Posterior vena cava (tissue), 2 donors: ENCODE data around the gene ANO10. TPM values are rescaled to one million over a fixed set of nuclear protein-coding genes. Genes with fewer than 3 reads are reported as not detected.

Experiments used
- DNase-seq: peaks from one replicate; pipeline ENCODE4 v3.0.0-alpha.2; 2020; ENCODE audit warnings: low spot score
- intact Hi-C, 2 donors: fragments of 100-400 bp; cut with DNase I; formaldehyde crosslinking; loops; one replicate each; pipeline versions ENCODE4 v1.14.1 to v1.14.2; 2022 to 2023
- total RNA-seq, 2 donors: library from RNA; stranded (reverse); fragmentation: NEBNext Ultra II Directional; extraction: Animal tissue kit (Norgen Biotek cat#: 25700); gene quantifications; one replicate each; pipeline ENCODE4 v1.2.1, GENCODE V29; 2021
- donor health status: DM: yes; HTN: yes; CAD: no.
- donor health status: DM: yes; HTN: yes; CAD: no.

The ANO10 gene
- total RNA-seq, 2 donors from 2014 or later = 56.1 to 61.5 TPM

DNA sequence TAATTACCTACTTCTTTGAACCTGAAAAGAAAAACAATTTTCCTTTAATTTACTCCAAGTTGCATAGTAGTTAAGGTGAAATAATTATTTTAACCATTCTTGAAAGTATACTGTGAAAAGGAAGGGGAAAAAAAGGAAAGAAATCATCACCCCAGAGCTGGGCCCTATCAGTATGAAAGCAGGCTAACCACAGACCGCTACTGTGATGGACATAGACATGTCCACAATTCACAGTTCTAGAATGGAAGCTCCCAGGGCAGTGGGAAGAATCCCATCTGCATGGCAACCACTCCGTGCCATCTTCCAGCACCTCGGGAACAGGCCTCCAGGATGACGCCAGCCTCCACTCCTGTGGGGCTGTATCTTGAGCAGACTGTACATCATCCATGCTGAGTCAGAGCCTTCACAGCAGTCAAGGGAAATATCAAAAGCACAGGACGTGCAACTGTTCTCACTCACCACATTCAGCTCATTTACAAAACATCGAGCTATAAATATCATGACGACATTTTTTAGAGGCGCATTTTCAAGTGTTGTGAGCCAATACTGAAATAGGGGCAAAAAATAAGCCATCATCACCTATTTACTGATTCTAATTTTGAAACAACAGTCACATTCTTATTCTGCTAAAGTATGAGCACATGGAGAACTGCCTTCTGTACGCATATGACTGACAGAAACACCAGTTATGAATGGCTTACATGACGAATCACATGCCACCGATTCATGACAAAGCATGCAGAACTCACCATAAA lies 215.7 kb downstream of the ANO10 start:
- no peak for DNase-seq

GRCh38 chr3:43400781-43401730 lies 220.8 kb downstream of the ANO10 start:
- DNase-seq = no peak
- intact Hi-C loops = no loop called here

More for the DNA sequence above, 215.7 kb downstream of the ANO10 start:
- intact Hi-C loops = no loop called here

DNA sequence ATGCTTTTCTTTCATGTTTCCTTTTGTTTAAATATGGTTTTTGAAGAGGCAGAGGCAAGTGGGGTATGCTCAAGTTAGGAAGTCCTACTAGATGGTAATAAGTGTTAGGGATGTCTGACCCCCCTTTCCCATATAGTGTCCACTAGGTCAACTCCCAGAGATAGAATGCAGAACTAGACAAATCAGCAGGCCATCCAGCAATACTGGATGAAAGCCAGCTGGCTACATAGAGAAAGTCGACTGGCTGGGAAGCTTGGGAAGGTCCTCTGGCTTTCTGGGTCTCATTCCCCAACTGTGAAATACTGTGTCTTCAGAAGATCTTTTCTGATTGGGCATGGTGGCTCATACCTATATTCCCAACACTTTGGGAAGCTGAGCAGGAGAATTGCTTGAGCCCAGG lies 221.6 kb downstream of the ANO10 start:
- intact Hi-C loops = no loop called here
- DNase-seq = no peak

DNA sequence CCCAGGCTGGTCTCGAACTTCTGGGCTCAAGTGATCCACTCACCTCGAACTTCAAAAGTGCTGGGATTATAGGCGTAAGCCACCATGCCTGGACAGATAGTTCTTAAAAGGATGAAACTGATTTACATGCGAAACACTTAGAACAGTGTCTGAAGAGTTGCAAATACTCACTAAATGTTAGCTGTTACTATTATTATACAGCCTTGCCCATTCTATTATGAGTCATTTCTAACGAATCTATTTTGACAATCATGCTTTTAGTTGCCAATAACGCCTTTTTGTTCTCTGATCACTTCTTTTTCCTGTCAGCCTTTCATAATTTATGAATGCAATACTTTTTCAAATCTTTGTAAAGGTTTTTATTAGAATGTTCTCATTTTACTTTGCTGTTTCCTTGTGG lies 222.8 kb downstream of the ANO10 start:
- intact Hi-C loops = no loop called here
- DNase-seq = no peak

DNA sequence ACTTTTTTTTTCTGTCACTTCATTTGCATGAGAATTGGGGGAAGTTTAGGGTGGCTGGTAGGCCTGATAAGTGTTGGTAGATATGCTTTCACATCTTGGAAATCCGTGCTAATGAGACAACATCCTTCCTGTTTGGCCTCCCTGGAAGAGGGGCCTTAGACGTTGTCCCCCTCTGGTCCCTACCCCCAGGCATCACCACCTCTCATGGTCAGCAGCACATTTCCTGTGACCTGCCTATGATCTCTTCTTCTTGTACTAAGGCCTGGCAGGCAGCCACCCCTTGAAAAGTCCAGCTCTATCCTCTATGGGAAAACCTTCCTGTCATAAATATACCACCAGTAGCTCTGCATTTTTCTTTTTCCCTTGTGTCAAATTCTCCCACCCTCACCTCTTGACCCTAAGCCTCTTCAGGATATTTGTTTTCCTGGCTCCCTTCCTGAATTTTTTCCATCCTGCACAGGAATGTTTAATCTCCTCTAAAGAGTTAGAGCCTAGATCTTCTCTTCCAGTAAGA lies 227.7 kb downstream of the ANO10 start:
- no peak for DNase-seq
- intact Hi-C loops = no loop called here

GRCh38 chr3:43391621-43392020 lies 230.2 kb downstream of the ANO10 start:
- intact Hi-C loops = no loop called here
- DNase-seq = no peak

- no peak for DNase-seq
- intact Hi-C loops = no loop called here
These were observed 231.6 kb downstream of the ANO10 start for GRCh38 chr3:43390255-43390588.

- intact Hi-C loops = loop anchor here in 1 of 2 donors (2.0 kb wide), 1 partner anchor 45 kb away; no protein-coding TSS in a partner anchor
- DNase-seq = no peak
These were observed 232.2 kb downstream of the ANO10 start for GRCh38 chr3:43389388-43390254.

DNA sequence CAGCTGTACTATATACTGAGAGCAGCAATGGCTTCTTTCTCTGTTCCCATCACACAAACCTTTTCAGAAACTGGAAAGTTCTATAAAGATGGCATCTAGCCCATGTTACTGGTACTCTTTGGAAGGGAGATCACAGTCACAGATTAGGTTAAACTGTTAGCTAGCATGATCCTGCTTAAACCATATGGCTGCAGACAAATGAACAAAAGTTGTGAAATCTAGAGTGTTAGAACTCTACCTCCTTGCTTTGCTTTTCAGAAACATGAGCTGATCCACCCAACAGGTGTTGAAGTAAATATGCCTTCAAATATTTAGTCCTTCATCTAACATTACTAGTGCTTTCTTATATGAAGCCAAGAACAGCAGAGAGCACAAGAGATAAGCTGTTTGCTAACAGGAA lies 232.9 kb downstream of the ANO10 start:
- DNase-seq = no peak
- intact Hi-C loops = loop anchor here in 1 of 2 donors (2.0 kb wide), 1 partner anchor 44 kb away; no protein-coding TSS in a partner anchor

GRCh38 chr3:43388175-43388574 lies 233.6 kb downstream of the ANO10 start:
- DNase-seq = no peak
- intact Hi-C loops = loop anchor here in 1 of 2 donors (2.0 kb wide), 1 partner anchor 43 kb away; no protein-coding TSS in a partner anchor

GRCh38 chr3:43379343-43379742 lies 242.5 kb downstream of the ANO10 start:
- DNase-seq = no peak
- intact Hi-C loops = no loop called here

GRCh38 chr3:43378066-43378935 lies 243.5 kb downstream of the ANO10 start:
- intact Hi-C loops = no loop called here
- no peak for DNase-seq

GRCh38 chr3:43373560-43373928 lies 248.3 kb downstream of the ANO10 start:
- DNase-seq = no peak
- intact Hi-C loops = loop anchor here in 1 of 2 donors (2.0 kb wide), 1 partner anchor 79 kb away; no protein-coding TSS in a partner anchor

DNA sequence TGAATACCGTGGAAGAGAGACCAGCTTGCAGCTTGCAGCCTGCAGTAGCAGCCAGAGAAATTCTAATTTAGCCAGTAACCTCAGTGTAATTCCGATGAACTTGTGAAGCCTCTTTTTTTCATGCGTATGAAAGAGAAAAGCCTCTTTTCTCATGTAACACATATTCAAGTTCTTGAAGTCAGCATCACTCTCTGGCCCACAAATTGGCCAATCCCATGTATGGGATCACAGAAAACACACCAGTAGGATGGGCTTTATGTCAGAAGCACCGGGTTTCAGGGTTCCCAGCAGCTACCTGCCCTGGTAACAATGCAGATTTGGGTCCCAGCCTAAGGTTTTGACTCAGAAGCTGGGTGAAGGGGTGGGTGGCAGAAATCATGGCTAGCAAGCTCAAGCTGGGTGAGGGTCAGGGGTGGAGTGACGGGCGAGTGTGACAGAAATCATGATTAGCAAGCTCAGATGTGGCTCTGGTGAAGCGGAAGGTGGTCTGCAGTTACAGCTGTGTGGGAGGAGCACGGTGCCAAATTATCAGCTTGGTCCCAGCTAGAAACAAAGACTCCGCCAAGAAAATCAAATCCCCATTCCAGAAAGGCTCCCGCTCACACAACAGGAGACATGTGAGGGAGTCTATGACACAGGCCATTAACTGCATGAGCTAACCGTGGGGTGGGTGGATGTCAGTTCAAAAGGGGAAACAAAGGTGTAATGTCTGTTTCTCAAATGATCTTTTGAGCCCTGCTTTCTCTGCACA lies 248.8 kb downstream of the ANO10 start:
- intact Hi-C loops = loop anchor here in 1 of 2 donors (2.0 kb wide), 1 partner anchor 78 kb away; no protein-coding TSS in a partner anchor
- no peak for DNase-seq

DNA sequence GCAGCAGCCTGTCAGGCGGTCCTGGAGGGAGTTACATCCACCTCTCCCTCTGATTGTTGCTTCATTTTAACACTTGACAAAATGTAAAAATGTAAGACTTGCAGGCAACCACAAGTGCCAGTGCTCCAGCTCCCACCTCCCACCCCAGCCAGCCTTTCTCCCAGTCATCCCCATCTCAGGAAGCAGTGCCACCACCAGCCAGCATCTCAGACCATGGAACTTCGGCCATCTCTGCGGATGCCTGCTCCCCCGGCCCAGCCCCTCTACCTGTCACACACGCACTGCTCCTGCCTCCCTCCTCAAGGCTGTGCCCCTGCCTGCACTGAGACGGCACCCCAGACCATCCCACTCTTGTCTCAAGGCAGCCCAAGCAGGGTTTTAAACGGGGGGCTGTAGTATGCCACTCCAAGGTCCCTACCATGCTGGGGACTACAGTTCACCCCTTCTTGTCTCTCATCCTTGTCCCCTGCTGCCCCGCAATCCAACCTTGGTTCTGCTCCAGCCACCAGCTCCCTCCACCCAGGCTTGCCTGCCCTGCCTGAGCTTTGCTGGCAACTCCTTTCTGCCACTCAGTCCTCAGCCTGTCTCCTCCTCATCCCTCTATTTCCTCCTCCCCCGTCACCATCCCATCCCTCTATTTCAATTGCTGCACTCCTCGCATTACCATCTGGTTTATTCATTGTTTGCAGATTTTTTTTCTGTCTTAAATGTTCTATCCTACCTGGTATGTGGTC lies 249.6 kb downstream of the ANO10 start:
- intact Hi-C loops = loop anchor here in 1 of 2 donors (2.0 kb wide), 1 partner anchor 77 kb away; no protein-coding TSS in a partner anchor
- DNase-seq = no peak

- no peak for DNase-seq
- intact Hi-C loops = no loop called here
These were observed 250.3 kb downstream of the ANO10 start for GRCh38 chr3:43371494-43371893.
